RKO (cell line): ENCODE results near the gene RIF1.

ENCODE experiments used
- DNase-seq: peaks from one replicate; pipeline ENCODE4 v3.0.0-alpha.2; 2016; ENCODE audit warnings: low spot score

RIF1 gene

DNA sequence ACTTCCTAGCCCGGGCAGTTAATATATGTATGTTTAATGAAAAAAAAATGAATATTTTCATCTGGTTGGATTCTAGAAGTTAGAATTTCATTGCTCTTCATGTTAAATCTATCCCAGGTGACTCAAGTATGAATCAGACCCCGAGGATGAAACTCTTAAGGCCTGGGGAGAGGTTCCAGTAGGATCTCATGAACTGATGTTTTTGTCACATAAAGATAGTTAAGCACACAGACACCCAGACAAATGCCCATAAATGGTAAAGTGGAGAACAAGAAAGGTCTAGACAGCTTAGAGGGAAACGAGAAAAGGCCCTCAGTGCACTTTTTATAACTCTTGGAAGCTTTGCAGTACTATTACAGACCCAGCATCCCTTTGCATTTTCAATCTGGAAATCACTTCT is 114.1 kb downstream of the RIF1 start:
- DNase-seq, result peak; percentile 8

DNA sequence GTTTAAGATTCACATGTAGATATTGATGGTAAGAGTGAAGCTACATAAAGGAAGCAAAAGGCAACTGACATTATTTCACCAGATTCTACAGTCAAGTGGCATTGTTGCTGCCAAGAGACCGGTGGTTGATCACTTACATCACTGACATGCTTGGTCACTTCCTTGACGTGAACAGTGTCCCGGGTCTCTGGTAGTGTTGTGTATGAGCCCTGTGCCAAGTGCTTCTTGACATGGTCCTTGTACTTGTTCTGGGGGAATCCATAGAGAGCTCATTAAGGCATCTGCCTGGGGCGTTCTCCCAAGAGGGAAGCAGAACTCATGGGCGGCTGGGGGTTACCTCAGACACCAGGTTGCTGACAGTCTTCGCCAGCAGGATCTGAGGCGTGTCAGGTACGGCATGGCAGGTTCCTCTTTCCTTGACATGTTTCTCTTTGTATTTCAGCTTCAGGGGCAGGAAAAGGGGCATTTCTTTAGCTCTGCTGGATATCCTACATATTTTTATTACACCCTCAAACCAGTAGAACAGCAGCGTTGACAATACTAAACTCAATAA is 116.2 kb downstream of the RIF1 start:
- DNase-seq, result no peak

DNA sequence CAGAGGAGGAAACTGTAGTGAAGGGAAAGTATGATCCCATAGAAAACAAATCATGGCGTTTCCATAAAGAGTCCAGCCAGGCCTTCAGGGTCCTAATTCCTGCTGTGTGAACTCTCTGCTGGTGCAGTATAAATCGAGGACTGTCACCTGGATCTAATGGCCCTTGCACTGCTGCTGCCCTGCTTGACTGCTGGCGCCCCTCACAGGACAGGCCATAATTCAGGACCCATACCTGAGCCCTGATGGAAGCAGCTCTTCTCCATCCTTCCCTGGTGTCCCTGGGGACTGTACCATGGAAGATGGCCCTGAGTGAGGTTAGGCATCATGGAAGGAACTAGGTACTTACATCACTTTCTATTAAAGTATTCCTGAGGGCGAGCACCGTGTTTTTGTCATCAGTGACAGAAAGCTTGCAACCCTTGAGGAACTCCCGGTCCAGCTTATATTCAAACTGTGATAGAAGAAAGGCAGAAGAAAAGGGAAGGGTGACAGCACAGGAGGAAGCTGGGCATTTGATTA is 116.9 kb downstream of the RIF1 start:
- no peak for DNase-seq
